ENCODE data around the gene EARS2.

EARS2 gene

DNA sequence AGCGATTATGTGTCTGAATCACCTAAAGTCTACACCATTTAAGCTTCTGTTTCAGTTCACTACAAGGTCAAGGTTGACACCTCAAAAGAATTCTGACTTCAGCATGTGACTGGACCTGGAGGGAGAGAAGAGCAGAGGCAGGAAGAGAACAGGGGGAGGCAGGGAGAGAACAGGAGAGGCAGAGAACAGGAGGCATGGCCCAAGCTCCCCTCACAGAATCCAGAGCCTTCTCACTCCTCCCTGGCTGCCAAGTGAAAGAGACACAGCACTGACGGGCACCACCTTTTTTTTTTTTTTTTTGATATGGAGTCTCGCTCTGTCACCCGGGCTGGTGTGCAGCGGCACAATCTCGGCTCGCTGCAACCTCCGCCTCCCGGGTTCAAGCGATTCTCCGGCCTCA lies 58.3 kb downstream of the EARS2 start:
- TF ChIP-seq YY1 (IDR thresholded peaks at IDR 0.05; ENCODE audit: insufficient read depth, insufficient read length) (no peak), SUZ12 (IDR thresholded peaks at IDR 0.05; ENCODE audit: extremely low read depth, insufficient read depth, insufficient read length) (no peak), ZNF274 (IDR thresholded peaks at IDR 0.05; ENCODE audit: low read depth, low read length) (no peak)
- no peak for DNase-seq (ENCODE audit: low read depth, low spot score)
- Histone ChIP-seq H3K9ac (ENCODE audit: insufficient read length, low read depth) (no peak overlapping the region), H3K4me3 (ENCODE audit: insufficient read length, low read depth) (no peak overlapping the region), H3K27me3 (ENCODE audit: insufficient read depth, insufficient read length) (no peaks in the 10 kb centered on the region), H3K9me3 (ENCODE audit: insufficient read depth, low read length) (no peaks in the 10 kb centered on the region), H3K36me3 (ENCODE audit: insufficient read depth, insufficient read length, low read length) (peaks cover 54% of the 10 kb centered on the region), H3K4me1 (ENCODE audit: insufficient read depth, insufficient read length) (peaks cover 11% of the 10 kb centered on the region)

DNA sequence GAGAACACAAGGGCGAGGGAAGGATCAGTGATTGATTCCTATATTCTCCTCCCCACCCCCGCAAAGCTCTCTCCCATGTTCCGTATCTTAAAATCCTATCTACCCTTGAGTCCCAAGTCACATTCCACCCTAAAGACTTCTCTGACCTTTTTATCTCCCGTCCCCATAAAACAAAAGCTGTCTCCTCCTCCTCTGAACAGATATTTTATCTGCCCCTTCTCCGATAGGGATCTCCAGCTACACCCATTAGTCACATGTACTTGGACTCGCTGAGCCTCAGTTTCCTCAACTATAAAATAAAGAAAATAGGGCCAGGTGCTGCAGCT lies 59.6 kb downstream of the EARS2 start:
- no peaks in the 10 kb centered on the region for H3K27me3 ChIP-seq (ENCODE audit: insufficient read depth, insufficient read length)
- H3K36me3 ChIP-seq (ENCODE audit: insufficient read depth, insufficient read length, low read length): peaks cover 61% of the 10 kb centered on the region
- no peak overlapping the region for H3K4me3 ChIP-seq (ENCODE audit: insufficient read length, low read depth)
- no peaks in the 10 kb centered on the region for H3K9me3 ChIP-seq (ENCODE audit: insufficient read depth, low read length)
- H3K4me1 ChIP-seq (ENCODE audit: insufficient read depth, insufficient read length): peaks cover 11% of the 10 kb centered on the region
- no peak for DNase-seq (ENCODE audit: low read depth, low spot score)
- no peak overlapping the region for H3K9ac ChIP-seq (ENCODE audit: insufficient read length, low read depth)
- TF ChIP-seq YY1 (IDR thresholded peaks at IDR 0.05; ENCODE audit: insufficient read depth, insufficient read length) (no peak), SUZ12 (IDR thresholded peaks at IDR 0.05; ENCODE audit: extremely low read depth, insufficient read depth, insufficient read length) (no peak)

DNA sequence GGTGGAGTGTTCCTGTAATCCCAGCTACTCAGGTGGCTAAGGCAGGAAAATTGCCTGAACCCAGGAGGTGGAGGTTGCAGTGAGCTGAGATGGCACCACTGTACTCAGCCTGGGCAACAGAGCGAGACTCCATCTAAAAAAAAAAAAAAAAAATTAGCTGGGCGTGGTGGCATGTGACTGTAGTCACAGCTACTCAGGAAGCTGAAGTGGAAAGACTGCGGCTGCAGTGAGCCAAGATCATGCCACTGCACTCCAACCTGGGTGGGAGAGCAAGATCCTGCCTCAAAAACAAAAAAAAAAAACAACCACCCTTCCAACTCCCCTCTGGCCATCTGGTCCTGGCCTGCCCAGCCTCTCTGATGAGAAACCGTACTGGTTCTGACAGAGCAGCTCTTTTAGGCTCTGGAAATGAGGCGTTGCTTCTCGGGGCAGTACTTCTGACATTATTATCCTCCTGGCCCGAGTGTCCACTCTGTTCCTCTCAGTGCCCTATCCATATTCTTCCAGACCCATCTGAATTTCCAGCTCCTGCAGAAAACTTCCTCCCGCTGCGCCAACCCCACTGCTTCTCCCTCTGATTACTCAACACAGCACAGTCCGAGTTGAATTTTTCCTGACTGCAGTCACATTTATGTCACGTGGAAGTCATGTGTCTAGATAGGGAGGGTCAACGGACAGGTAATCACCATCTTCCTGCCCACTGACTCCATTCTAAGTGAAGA lies 60.2 kb downstream of the EARS2 start:
- H3K4me3 ChIP-seq (ENCODE audit: insufficient read length, low read depth): no peak overlapping the region
- H3K9me3 ChIP-seq (ENCODE audit: insufficient read depth, low read length): no peaks in the 10 kb centered on the region
- TF ChIP-seq YY1 (IDR thresholded peaks at IDR 0.05; ENCODE audit: insufficient read depth, insufficient read length): no peak
- TF ChIP-seq ZNF274 (IDR thresholded peaks at IDR 0.05; ENCODE audit: low read depth, low read length): no peak
- TF ChIP-seq SUZ12 (IDR thresholded peaks at IDR 0.05; ENCODE audit: extremely low read depth, insufficient read depth, insufficient read length): no peak
- no peak for DNase-seq (ENCODE audit: low read depth, low spot score)
- no peak overlapping the region for H3K9ac ChIP-seq (ENCODE audit: insufficient read length, low read depth)
- H3K36me3 ChIP-seq (ENCODE audit: insufficient read depth, insufficient read length, low read length): peaks cover 61% of the 10 kb centered on the region
- H3K27me3 ChIP-seq (ENCODE audit: insufficient read depth, insufficient read length): no peaks in the 10 kb centered on the region
- peaks cover 11% of the 10 kb centered on the region for H3K4me1 ChIP-seq (ENCODE audit: insufficient read depth, insufficient read length)

DNA sequence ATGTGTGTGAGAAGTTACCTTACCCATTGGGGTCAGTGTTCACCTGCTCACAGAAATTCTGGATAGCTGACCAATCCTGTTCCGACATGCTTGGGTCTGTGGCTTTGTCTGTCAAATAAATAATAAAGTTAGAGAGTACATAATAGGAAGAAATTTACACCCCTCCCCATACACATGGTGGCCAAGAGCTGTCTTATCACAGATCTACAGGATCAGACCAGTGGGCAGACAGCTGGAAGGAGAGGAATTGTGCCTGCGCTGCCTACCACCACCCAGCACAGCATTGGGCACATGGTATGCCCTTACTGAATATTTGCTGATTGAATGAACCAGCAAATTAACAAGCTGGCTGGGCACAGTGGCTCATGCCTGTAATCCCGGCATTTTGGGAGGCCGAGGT lies 61.5 kb downstream of the EARS2 start:
- DNase-seq (ENCODE audit: low read depth, low spot score): no peak
- Histone ChIP-seq H3K4me3 (ENCODE audit: insufficient read length, low read depth) (no peak overlapping the region), H3K9ac (ENCODE audit: insufficient read length, low read depth) (no peak overlapping the region), H3K4me1 (ENCODE audit: insufficient read depth, insufficient read length) (peaks cover 11% of the 10 kb centered on the region), H3K9me3 (ENCODE audit: insufficient read depth, low read length) (no peaks in the 10 kb centered on the region), H3K27me3 (ENCODE audit: insufficient read depth, insufficient read length) (no peaks in the 10 kb centered on the region), H3K36me3 (ENCODE audit: insufficient read depth, insufficient read length, low read length) (peaks cover 63% of the 10 kb centered on the region)
- TF ChIP-seq YY1 (IDR thresholded peaks at IDR 0.05; ENCODE audit: insufficient read depth, insufficient read length): no peak
- no peak for TF ChIP-seq SUZ12 (IDR thresholded peaks at IDR 0.05; ENCODE audit: extremely low read depth, insufficient read depth, insufficient read length)
- TF ChIP-seq ZNF274 (IDR thresholded peaks at IDR 0.05; ENCODE audit: low read depth, low read length): no peak

DNA sequence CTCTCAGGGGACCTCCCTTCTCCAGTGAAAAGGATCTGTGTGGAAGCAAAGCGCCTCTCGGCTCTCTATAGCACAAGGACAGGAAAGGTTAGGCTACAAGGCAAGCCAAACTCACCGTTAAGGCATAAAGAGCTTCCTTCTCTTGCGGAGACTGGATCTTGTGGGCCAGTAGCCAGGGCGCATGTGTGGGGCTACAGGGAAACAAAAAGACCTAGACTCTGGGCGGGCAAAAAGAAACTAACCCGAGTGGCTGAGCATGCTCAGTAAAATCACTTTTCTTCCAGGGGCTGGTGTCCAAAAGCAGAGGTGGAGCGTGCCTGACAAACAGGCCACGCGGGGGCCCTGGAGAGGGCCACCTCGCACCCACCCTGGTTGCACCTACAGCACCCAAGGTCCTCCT lies 63.0 kb downstream of the EARS2 start:
- Histone ChIP-seq H3K36me3 (ENCODE audit: insufficient read depth, insufficient read length, low read length) (peaks cover 68% of the 10 kb centered on the region), H3K9me3 (ENCODE audit: insufficient read depth, low read length) (no peaks in the 10 kb centered on the region), H3K4me1 (ENCODE audit: insufficient read depth, insufficient read length) (peaks cover 5% of the 10 kb centered on the region), H3K27me3 (ENCODE audit: insufficient read depth, insufficient read length) (no peaks in the 10 kb centered on the region), H3K4me3 (ENCODE audit: insufficient read length, low read depth) (no peak overlapping the region), H3K9ac (ENCODE audit: insufficient read length, low read depth) (no peak overlapping the region)
- no peak for TF ChIP-seq SUZ12 (IDR thresholded peaks at IDR 0.05; ENCODE audit: extremely low read depth, insufficient read depth, insufficient read length)
- no peak for TF ChIP-seq ZNF274 (IDR thresholded peaks at IDR 0.05; ENCODE audit: low read depth, low read length)
- TF ChIP-seq YY1 (IDR thresholded peaks at IDR 0.05; ENCODE audit: insufficient read depth, insufficient read length): no peak
- DNase-seq (ENCODE audit: low read depth, low spot score): no peak

DNA sequence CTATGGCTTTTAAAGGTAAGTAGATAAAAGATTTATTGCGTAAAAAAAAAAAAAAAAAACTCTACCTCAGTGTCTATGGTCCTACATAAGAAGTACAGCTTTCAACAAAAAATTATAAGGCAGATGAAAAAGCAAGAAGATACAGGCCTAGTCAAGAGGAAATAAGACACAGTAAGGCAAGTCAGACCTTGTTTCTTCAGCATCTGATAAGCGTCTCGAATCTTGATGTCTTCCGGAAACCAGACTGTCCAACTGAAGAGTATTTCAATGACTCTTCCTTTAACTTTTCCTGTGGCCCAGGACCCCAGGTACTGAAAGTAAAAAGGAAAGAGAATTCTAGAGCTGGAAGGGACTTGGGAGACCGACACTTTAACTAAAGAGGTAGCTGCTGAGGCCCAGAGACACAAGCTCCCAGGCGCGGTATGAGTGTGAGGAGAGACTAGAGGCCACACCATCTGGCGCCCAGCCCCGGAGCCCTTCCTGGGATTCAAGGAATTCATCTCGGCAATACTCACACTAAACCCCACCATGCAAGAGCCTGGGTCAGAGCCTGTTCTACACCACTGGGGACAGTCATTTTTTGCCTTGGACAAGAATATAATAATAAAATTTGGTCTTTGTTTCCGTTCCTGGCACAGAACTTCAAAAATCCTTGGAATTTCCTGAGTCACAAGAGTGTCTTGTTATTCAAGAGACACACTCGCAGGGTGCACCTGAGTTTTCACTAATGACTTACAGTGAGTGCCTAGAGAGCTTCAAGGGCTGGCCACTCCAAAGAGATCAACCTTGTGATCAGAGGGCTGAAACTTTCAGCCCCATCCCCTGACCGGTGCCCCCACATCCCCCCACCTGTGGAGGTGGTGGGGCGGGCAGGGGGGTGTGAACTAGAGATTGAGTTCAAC lies 65.4 kb downstream of the EARS2 start:
- Histone ChIP-seq H3K4me3 (ENCODE audit: insufficient read length, low read depth) (no peak overlapping the region), H3K36me3 (ENCODE audit: insufficient read depth, insufficient read length, low read length) (peaks cover 91% of the 10 kb centered on the region), H3K4me1 (ENCODE audit: insufficient read depth, insufficient read length) (no peaks in the 10 kb centered on the region), H3K9ac (ENCODE audit: insufficient read length, low read depth) (no peak overlapping the region), H3K9me3 (ENCODE audit: insufficient read depth, low read length) (no peaks in the 10 kb centered on the region), H3K27me3 (ENCODE audit: insufficient read depth, insufficient read length) (no peaks in the 10 kb centered on the region)
- DNase-seq (ENCODE audit: low read depth, low spot score): no peak
- no peak for TF ChIP-seq YY1 (IDR thresholded peaks at IDR 0.05; ENCODE audit: insufficient read depth, insufficient read length)
- no peak for TF ChIP-seq ZNF274 (IDR thresholded peaks at IDR 0.05; ENCODE audit: low read depth, low read length)
- no peak for TF ChIP-seq SUZ12 (IDR thresholded peaks at IDR 0.05; ENCODE audit: extremely low read depth, insufficient read depth, insufficient read length)

DNA sequence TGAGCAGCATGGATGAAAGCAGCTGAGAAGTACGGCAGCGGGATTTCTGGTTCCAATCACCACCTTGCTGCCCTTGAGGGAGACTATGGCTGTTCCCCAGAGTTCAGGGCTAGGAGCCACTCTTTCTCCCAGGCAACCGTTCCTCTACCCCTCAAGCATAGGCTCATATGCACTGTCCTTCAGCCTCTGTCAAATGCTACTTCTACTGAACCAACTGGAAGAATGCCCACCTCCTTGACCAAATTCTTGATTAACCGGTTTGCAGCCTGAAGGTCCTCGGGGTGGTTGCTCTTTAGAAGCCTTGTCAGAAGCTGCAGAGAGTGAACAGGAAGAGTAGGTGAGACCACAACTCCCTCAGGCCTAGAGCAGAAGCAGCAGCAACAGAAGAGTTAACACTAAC lies 70.7 kb downstream of the EARS2 start:
- Histone ChIP-seq H3K4me3 (ENCODE audit: insufficient read length, low read depth) (no peak overlapping the region), H3K9me3 (ENCODE audit: insufficient read depth, low read length) (no peaks in the 10 kb centered on the region)
- DNase-seq (ENCODE audit: low read depth, low spot score): no peak

More for the DNA sequence above, 70.7 kb downstream of the EARS2 start:
- no peak overlapping the region for H3K9ac ChIP-seq (ENCODE audit: insufficient read length, low read depth)
- H3K36me3 ChIP-seq (ENCODE audit: insufficient read depth, insufficient read length, low read length): peaks cover 96% of the 10 kb centered on the region
- H3K27me3 ChIP-seq (ENCODE audit: insufficient read depth, insufficient read length): no peaks in the 10 kb centered on the region
- TF ChIP-seq ZNF274 (IDR thresholded peaks at IDR 0.05; ENCODE audit: low read depth, low read length) (no peak), YY1 (IDR thresholded peaks at IDR 0.05; ENCODE audit: insufficient read depth, insufficient read length) (no peak), SUZ12 (IDR thresholded peaks at IDR 0.05; ENCODE audit: extremely low read depth, insufficient read depth, insufficient read length) (no peak)
- H3K4me1 ChIP-seq (ENCODE audit: insufficient read depth, insufficient read length): no peaks in the 10 kb centered on the region
